Mesenchymal stem cell (in vitro differentiated cells and primary cell): Measurements from ENCODE around the gene NRXN3.
A peak's percentile ranks its signal among the peaks of the same experiment; 100 is the strongest.

Experiments
- DNase-seq: peaks from one replicate; pipeline ENCODE4 v3.0.0-alpha.2; 2013
- H2AFZ ChIP-seq: one replicate; pipeline ENCODE4 v1.6.1; 2013; ENCODE audit warnings: low read depth, mild to moderate bottlenecking, control low read depth, inconsistent platforms, low read length, moderate library complexity
- H2AK5ac ChIP-seq: 2 replicates; pipeline ENCODE4 v1.6.1; 2013; ENCODE audit warnings: low read length, moderate library complexity, mild to moderate bottlenecking, inconsistent platforms; ENCODE audit not compliant: severe bottlenecking
- H2BK120ac ChIP-seq: one replicate; pipeline ENCODE4 v1.6.1; 2013; ENCODE audit warnings: low read depth, mild to moderate bottlenecking, inconsistent platforms, low read length, moderate library complexity
- H2BK12ac ChIP-seq, 2 experiments: one replicate each; pipeline ENCODE4 v1.6.1; 2013; ENCODE audit warnings: inconsistent platforms in 2 of 2, low read length in 2 of 2, mild to moderate bottlenecking in 2 of 2, moderate library complexity in 2 of 2, control low read depth in 1 of 2
- H2BK15ac ChIP-seq: one replicate; pipeline ENCODE4 v1.6.1; 2013; ENCODE audit warnings: mild to moderate bottlenecking, low read depth, inconsistent platforms; ENCODE audit not compliant: poor library complexity, severe bottlenecking
- H2BK5ac ChIP-seq: 2 replicates; pipeline ENCODE4 v1.6.1; 2013; ENCODE audit warnings: low read depth, mild to moderate bottlenecking, low read length, control low read depth, inconsistent platforms; ENCODE audit not compliant: poor library complexity, severe bottlenecking
- H3K14ac ChIP-seq, 2 experiments: one replicate each; pipeline ENCODE4 v1.6.1; 2013; ENCODE audit warnings: inconsistent platforms in 2 of 2, low read length in 2 of 2, control low read depth in 1 of 2, mild to moderate bottlenecking in 1 of 2, moderate library complexity in 1 of 2
- H3K18ac ChIP-seq, 2 experiments: one replicate each; pipeline ENCODE4 v1.6.1; 2013; ENCODE audit warnings: inconsistent platforms in 2 of 2, low read length in 2 of 2, control low read depth in 1 of 2, low read depth in 1 of 2, mild to moderate bottlenecking in 1 of 2
- H3K23ac ChIP-seq, 2 experiments: one replicate each; pipeline ENCODE4 v1.6.1; 2013; ENCODE audit warnings: inconsistent platforms in 2 of 2, low read length in 2 of 2, mild to moderate bottlenecking in 2 of 2, moderate library complexity in 2 of 2, control low read depth in 1 of 2
- H3K27ac ChIP-seq: 2 replicates; pipeline ENCODE4 v1.5.1; 2013; ENCODE audit warnings: mild to moderate bottlenecking, moderate library complexity, low read length, control low read depth, inconsistent platforms; ENCODE audit not compliant: poor library complexity, severe bottlenecking
- H3K27me3 ChIP-seq, 2 experiments: 2 replicates each; pipeline versions ENCODE4 v1.6.1 to v1.7.0; 2013; ENCODE audit warnings: low read length in 2 of 2, mild to moderate bottlenecking in 2 of 2, moderate library complexity in 2 of 2, control low read depth in 1 of 2, inconsistent platforms in 1 of 2; ENCODE audit not compliant: control insufficient read depth in 1 of 2, insufficient read depth in 1 of 2
- H3K36me3 ChIP-seq, 2 experiments: 2 replicates each; pipeline versions ENCODE4 v1.6.1 to v1.7.0; 2013; ENCODE audit warnings: low read length in 2 of 2, control low read depth in 1 of 2, inconsistent platforms in 1 of 2, low read depth in 1 of 2, mild to moderate bottlenecking in 1 of 2; ENCODE audit not compliant: insufficient read depth in 2 of 2, control insufficient read depth in 1 of 2
- H3K4ac ChIP-seq, 2 experiments: one replicate each; pipeline ENCODE4 v1.6.1; 2013; ENCODE audit warnings: inconsistent platforms in 2 of 2, low read length in 2 of 2, mild to moderate bottlenecking in 2 of 2, moderate library complexity in 2 of 2, control low read depth in 1 of 2, low read depth in 1 of 2
- H3K4me1 ChIP-seq: 2 replicates; pipeline ENCODE4 v1.6.1; 2013; ENCODE audit warnings: low read depth, low read length, control low read depth; ENCODE audit not compliant: control insufficient read depth, insufficient read depth
- H3K4me2 ChIP-seq: 2 replicates; pipeline ENCODE4 v1.6.1; 2013; ENCODE audit warnings: low read length, mild to moderate bottlenecking, inconsistent platforms; ENCODE audit not compliant: poor library complexity, severe bottlenecking
- H3K4me3 ChIP-seq, 2 experiments: 2 replicates each; pipeline versions ENCODE4 v1.5.1 to v1.7.0; 2013; ENCODE audit warnings: low read length in 2 of 2, mild to moderate bottlenecking in 2 of 2, control low read depth in 1 of 2, low read depth in 1 of 2; ENCODE audit not compliant: insufficient read depth in 1 of 2
- H3K79me1 ChIP-seq: replicated peaks from 2 replicates; pipeline ENCODE4 v1.6.1; 2013; ENCODE audit warnings: mild to moderate bottlenecking, control low read depth, low read length, inconsistent platforms; ENCODE audit not compliant: poor library complexity, severe bottlenecking
- H3K9ac ChIP-seq: 2 replicates; pipeline ENCODE4 v1.7.0; 2013; ENCODE audit warnings: mild to moderate bottlenecking, low read length, moderate library complexity
- H3K9me3 ChIP-seq: 2 replicates; pipeline ENCODE4 v1.7.0; 2013; ENCODE audit warnings: mild to moderate bottlenecking, low read length; ENCODE audit not compliant: control insufficient read depth
- H4K8ac ChIP-seq: one replicate; pipeline ENCODE4 v1.6.1; 2013; ENCODE audit warnings: inconsistent platforms, mild to moderate bottlenecking, low read length, moderate library complexity
- H4K91ac ChIP-seq: one replicate; pipeline ENCODE4 v1.6.1; 2013; ENCODE audit warnings: mild to moderate bottlenecking, low read length, inconsistent platforms
- WGBS: methylation state at CpG from one replicate; pipeline ENCODE4 v1.1.7; 2013; ENCODE audit warnings: mixed read lengths; 5-methylcytosine and 5-hydroxymethylcytosine counted together

Gene NRXN3

DNA sequence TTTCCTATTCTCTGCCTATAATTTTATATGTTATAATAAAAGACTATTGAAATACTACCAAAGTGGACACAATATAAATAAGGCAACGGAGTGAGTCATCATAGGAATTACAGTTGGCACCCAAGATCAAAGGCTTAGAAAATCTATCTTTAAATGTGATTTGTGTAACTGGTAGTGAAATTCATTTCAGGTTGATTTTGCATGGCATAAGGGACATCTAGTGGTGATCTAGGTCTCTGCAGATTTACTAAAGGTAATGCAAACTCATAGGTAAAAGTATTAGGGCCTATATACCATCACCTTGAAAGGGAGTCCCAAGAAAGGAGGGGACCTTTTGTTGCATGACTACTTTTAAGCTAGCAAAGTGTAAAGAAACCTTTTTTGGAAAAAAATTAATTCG, 527.2 kb downstream of the NRXN3 start:
- 11% methylated on average over 2 of the region's 2 CpGs for WGBS
- no peak overlapping the region for H2AK5ac ChIP-seq
- no peaks in the 10 kb centered on the region for H3K79me1 ChIP-seq
- H2BK12ac ChIP-seq, result no peak overlapping the region
- H3K4me1 ChIP-seq, result no peaks in the 10 kb centered on the region
- no peak overlapping the region for H2BK120ac ChIP-seq
- H3K18ac ChIP-seq, result no peak overlapping the region
- no peak overlapping the region for H3K14ac ChIP-seq
- H3K36me3 ChIP-seq, result no peaks in the 10 kb centered on the region
- H3K9ac ChIP-seq, result no peak overlapping the region
- DNase-seq, result peak; percentile 18
- no peak overlapping the region for H2AFZ ChIP-seq
- H3K9me3 ChIP-seq, result no peaks in the 10 kb centered on the region
- no peak overlapping the region for H3K4me2 ChIP-seq
- H4K8ac ChIP-seq, result no peak overlapping the region
- no peak overlapping the region for H3K23ac ChIP-seq
- no peak overlapping the region for H3K27ac ChIP-seq
- no peak overlapping the region for H4K91ac ChIP-seq
- H3K4me3 ChIP-seq, result no peak overlapping the region
- H2BK15ac ChIP-seq, result no peak overlapping the region
- H3K4ac ChIP-seq, result no peak overlapping the region
- H3K27me3 ChIP-seq, result peaks cover 0 to 11% of the 10 kb centered on the region in 2 experiments
- H2BK5ac ChIP-seq, result no peak overlapping the region

DNA sequence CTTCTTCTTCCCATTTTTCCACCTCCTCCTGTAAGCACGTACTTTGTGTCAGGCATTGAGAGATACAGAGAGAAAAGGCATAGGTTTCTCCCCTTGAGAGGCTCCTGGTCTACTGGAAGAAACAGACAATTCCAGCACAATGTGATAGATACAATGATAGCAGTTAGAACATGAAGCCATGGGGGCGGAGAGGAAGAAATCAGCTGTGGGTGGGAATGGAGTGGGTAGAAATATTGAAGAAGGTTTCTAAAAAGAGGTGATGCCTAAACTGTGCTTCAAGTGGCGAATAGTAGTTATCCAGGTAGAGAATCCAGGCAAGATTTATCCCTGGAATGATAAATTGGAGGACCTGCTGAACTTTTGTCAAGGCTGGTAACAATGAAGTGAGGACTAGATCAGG, 528.8 kb downstream of the NRXN3 start:
- Histone ChIP-seq H2BK120ac (no peak overlapping the region), H2AFZ (no peak overlapping the region), H3K79me1 (no peaks in the 10 kb centered on the region), H3K4me2 (no peak overlapping the region), H4K8ac (no peak overlapping the region), H3K9ac (no peak overlapping the region), H2BK5ac (no peak overlapping the region), H3K27ac (no peak overlapping the region), H3K27me3 (peaks cover 0 to 11% of the 10 kb centered on the region in 2 experiments), H3K14ac (no peak overlapping the region), H3K36me3 (no peaks in the 10 kb centered on the region), H3K4me3 (no peak overlapping the region), H3K9me3 (no peaks in the 10 kb centered on the region), H3K4ac (no peak overlapping the region), H2AK5ac (no peak overlapping the region), H3K23ac (no peak overlapping the region), H4K91ac (no peak overlapping the region), H3K18ac (no peak overlapping the region), H2BK12ac (no peak overlapping the region), H2BK15ac (no peak overlapping the region), H3K4me1 (no peaks in the 10 kb centered on the region)
- DNase-seq, result no peak
- WGBS, result 51% methylated on average over 3 of the region's 3 CpGs

DNA sequence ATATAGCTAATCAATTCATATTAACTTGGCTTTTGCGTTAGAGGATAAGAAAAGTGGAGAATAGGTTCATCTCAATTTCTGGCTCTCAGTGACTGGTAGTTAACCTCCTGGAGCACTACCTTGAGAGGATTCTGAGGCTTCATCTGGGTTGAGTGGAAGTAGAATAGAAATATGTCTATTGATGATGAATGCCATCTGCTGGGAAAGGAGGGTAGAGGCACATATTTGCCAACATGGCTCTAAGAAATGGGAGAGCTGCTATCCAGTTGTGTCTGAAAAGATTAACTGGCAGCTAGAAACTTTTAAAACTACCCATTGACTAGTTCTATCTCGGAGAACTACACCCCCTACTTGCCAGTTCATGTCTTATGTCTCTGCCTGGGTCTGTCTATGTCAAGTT, 530.1 kb downstream of the NRXN3 start:
- H2AK5ac ChIP-seq, result no peak overlapping the region
- H2BK15ac ChIP-seq, result no peak overlapping the region
- H3K4me3 ChIP-seq, result no peak overlapping the region
- no peaks in the 10 kb centered on the region for H3K79me1 ChIP-seq
- H3K36me3 ChIP-seq, result no peaks in the 10 kb centered on the region
- H3K27ac ChIP-seq, result no peak overlapping the region
- no peaks in the 10 kb centered on the region for H3K4me1 ChIP-seq
- no peak overlapping the region for H3K9ac ChIP-seq
- no peak overlapping the region for H2AFZ ChIP-seq
- H3K18ac ChIP-seq, result no peak overlapping the region
- no peak overlapping the region for H2BK120ac ChIP-seq
- H3K23ac ChIP-seq, result no peak overlapping the region
- DNase-seq, result no peak
- no peaks in the 10 kb centered on the region for H3K9me3 ChIP-seq
- H2BK5ac ChIP-seq, result no peak overlapping the region
- peaks cover 0 to 11% of the 10 kb centered on the region in 2 experiments for H3K27me3 ChIP-seq
- no peak overlapping the region for H3K4ac ChIP-seq
- no peak overlapping the region for H4K91ac ChIP-seq
- H4K8ac ChIP-seq, result no peak overlapping the region
- H3K14ac ChIP-seq, result no peak overlapping the region
- H2BK12ac ChIP-seq, result no peak overlapping the region
- 79% methylated on average over 1 of the region's 2 CpGs for WGBS
- no peak overlapping the region for H3K4me2 ChIP-seq

DNA sequence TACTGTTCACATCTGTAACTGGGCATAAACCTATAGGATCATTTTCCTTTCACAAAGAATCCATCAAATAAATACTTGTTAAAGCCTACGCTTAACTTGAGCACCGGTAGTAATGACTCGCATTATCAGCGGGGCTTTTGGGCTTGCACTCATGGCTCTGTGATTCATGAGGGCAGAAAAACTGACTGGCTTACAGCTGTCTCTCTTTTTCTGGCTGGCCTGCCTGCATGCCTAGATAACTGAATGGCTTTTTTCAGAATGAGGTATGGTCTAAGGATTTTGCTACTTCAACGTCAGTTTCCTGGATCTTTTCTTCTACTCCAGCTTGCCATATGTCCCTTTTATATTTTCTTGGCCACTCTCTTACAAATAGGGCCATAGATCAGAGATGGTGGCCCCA, 531.1 kb downstream of the NRXN3 start:
- Histone ChIP-seq H4K8ac (no peak overlapping the region), H3K9ac (no peak overlapping the region), H3K4me3 (no peak overlapping the region), H3K27me3 (peaks cover 0 to 6% of the 10 kb centered on the region in 2 experiments), H2BK12ac (no peak overlapping the region), H3K27ac (no peak overlapping the region), H2BK5ac (no peak overlapping the region), H3K36me3 (no peaks in the 10 kb centered on the region), H2BK120ac (no peak overlapping the region), H3K79me1 (no peaks in the 10 kb centered on the region), H3K4ac (no peak overlapping the region), H3K23ac (no peak overlapping the region), H3K4me1 (no peaks in the 10 kb centered on the region), H3K14ac (no peak overlapping the region), H3K18ac (no peak overlapping the region), H3K9me3 (no peaks in the 10 kb centered on the region), H3K4me2 (no peak overlapping the region), H2AFZ (no peak overlapping the region), H4K91ac (no peak overlapping the region), H2BK15ac (no peak overlapping the region), H2AK5ac (no peak overlapping the region)
- no peak for DNase-seq
- WGBS, result 53% methylated on average over 5 of the region's 5 CpGs
